Measurements from ENCODE around the gene RBP4.
A peak's percentile ranks its signal among the peaks of the same experiment; 100 is the strongest.

RBP4 gene

GRCh38 chr10:93566435-93567276 is 34.4 kb downstream of the RBP4 start, which contains the start of gene FFAR4:
Gene FFAR4, plus strand, starts transcription at chr10:93566665. Its CDS starts 56 bp downstream, at chr10:93566721.
- TF ChIP-seq EP300 (IDR thresholded peaks at IDR 0.05; ENCODE audit: borderline replicate concordance) (no peak), RAD21 (IDR thresholded peaks at IDR 0.05; ENCODE audit: low read depth) (no peak), MAX (IDR thresholded peaks at IDR 0.05) (peak; percentile 80), FOXM1 (IDR thresholded peaks at IDR 0.05; ENCODE audit: borderline replicate concordance, low read depth) (no peak), TEAD4 (IDR thresholded peaks at IDR 0.05) (no peak), ZBTB7A (IDR thresholded peaks at IDR 0.05; ENCODE audit: low read depth) (peak; percentile 50; the same call in 1 of the 2 replicates), NFIC (IDR thresholded peaks at IDR 0.05) (peak; percentile 48; the same call in 1 of the 2 replicates), TAF1 (IDR thresholded peaks at IDR 0.05; ENCODE audit: low read depth) (peak; percentile 27; the same call in 1 of the 2 replicates), EGR1 (IDR thresholded peaks at IDR 0.05) (no peak), USF1 (IDR thresholded peaks at IDR 0.05) (no peak), YY1 (IDR thresholded peaks at IDR 0.05; ENCODE audit: low read depth) (no peak), REST (IDR thresholded peaks at IDR 0.05; ENCODE audit: low read depth) (no peak), TCF12 (IDR thresholded peaks at IDR 0.05; ENCODE audit: low read depth) (peak; percentile 58; the same call in 1 of the 2 replicates), CREB1 (IDR thresholded peaks at IDR 0.05; ENCODE audit: low read depth) (no peak), CEBPB (IDR thresholded peaks at IDR 0.05) (peak; percentile 98)

GRCh38 chr10:93565446-93565845 is 35.6 kb downstream of the RBP4 start:
- TF ChIP-seq CEBPB (IDR thresholded peaks at IDR 0.05) (no peak), EGR1 (IDR thresholded peaks at IDR 0.05) (no peak), CREB1 (IDR thresholded peaks at IDR 0.05; ENCODE audit: low read depth) (no peak), YY1 (IDR thresholded peaks at IDR 0.05; ENCODE audit: low read depth) (no peak), REST (IDR thresholded peaks at IDR 0.05; ENCODE audit: low read depth) (no peak), USF1 (IDR thresholded peaks at IDR 0.05) (no peak), TCF12 (IDR thresholded peaks at IDR 0.05; ENCODE audit: low read depth) (no peak), RAD21 (IDR thresholded peaks at IDR 0.05; ENCODE audit: low read depth) (no peak), MAX (IDR thresholded peaks at IDR 0.05) (no peak), ZBTB7A (IDR thresholded peaks at IDR 0.05; ENCODE audit: low read depth) (no peak), TAF1 (IDR thresholded peaks at IDR 0.05; ENCODE audit: low read depth) (no peak), FOXM1 (IDR thresholded peaks at IDR 0.05; ENCODE audit: borderline replicate concordance, low read depth) (no peak), TEAD4 (IDR thresholded peaks at IDR 0.05) (no peak), NFIC (IDR thresholded peaks at IDR 0.05) (no peak)

- no peak for TF ChIP-seq YY1 (IDR thresholded peaks at IDR 0.05; ENCODE audit: low read depth)
- no peak for TF ChIP-seq EGR1 (IDR thresholded peaks at IDR 0.05)
- no peak for TF ChIP-seq MAX (IDR thresholded peaks at IDR 0.05)
- TF ChIP-seq TEAD4 (IDR thresholded peaks at IDR 0.05): no peak
- no peak for TF ChIP-seq CREB1 (IDR thresholded peaks at IDR 0.05; ENCODE audit: low read depth)
- TF ChIP-seq NFIC (IDR thresholded peaks at IDR 0.05): no peak
- TF ChIP-seq ZBTB7A (IDR thresholded peaks at IDR 0.05; ENCODE audit: low read depth): no peak
- no peak for TF ChIP-seq TAF1 (IDR thresholded peaks at IDR 0.05; ENCODE audit: low read depth)
- TF ChIP-seq RAD21 (IDR thresholded peaks at IDR 0.05; ENCODE audit: low read depth): no peak
- no peak for TF ChIP-seq FOXM1 (IDR thresholded peaks at IDR 0.05; ENCODE audit: borderline replicate concordance, low read depth)
- TF ChIP-seq TCF12 (IDR thresholded peaks at IDR 0.05; ENCODE audit: low read depth): no peak
- no peak for TF ChIP-seq USF1 (IDR thresholded peaks at IDR 0.05)
- TF ChIP-seq CEBPB (IDR thresholded peaks at IDR 0.05): no peak
- TF ChIP-seq REST (IDR thresholded peaks at IDR 0.05; ENCODE audit: low read depth): no peak
- TF ChIP-seq EP300 (IDR thresholded peaks at IDR 0.05; ENCODE audit: borderline replicate concordance): no peak
These were observed 40.5 kb downstream of the RBP4 start for GRCh38 chr10:93560541-93560940.

All from Ishikawa (cell line).